Retinal pigment epithelial cell (primary cell): ENCODE measurements around the gene CST8.

Experiments used
- DNase-seq: peaks from one replicate; pipeline ENCODE4 v3.0.0-alpha.2; 2010; ENCODE audit warnings: low read depth
- H3K4me3 ChIP-seq: 2 replicates; pipeline ENCODE4 v1.5.1; 2011; ENCODE audit warnings: mild to moderate bottlenecking, low read length, control low read depth, moderate library complexity
- CTCF ChIP-seq: conservative IDR thresholded peaks from 2 replicates; pipeline ENCODE4 v1.5.1; 2011; ENCODE audit warnings: low read depth, low read length, control low read depth, inconsistent platforms

CST8 gene

GRCh38 chr20:23534801-23535593, 44.1 kb downstream of the CST8 start:
- TF ChIP-seq CTCF, result no peak
- no peak overlapping the region for H3K4me3 ChIP-seq
- no peak for DNase-seq

GRCh38 chr20:23536328-23536974, 45.5 kb downstream of the CST8 start:
- DNase-seq, result no peak
- no peak overlapping the region for H3K4me3 ChIP-seq
- no peak for TF ChIP-seq CTCF

GRCh38 chr20:23537030-23537429, 46.1 kb downstream of the CST8 start:
- no peak for TF ChIP-seq CTCF
- no peak overlapping the region for H3K4me3 ChIP-seq
- DNase-seq, result no peak

- no peak for DNase-seq
- H3K4me3 ChIP-seq, result no peak overlapping the region
- TF ChIP-seq CTCF, result no peak
These were observed 49.7 kb downstream of the CST8 start for GRCh38 chr20:23540624-23541023.

- no peak for TF ChIP-seq CTCF
- no peak overlapping the region for H3K4me3 ChIP-seq
- no peak for DNase-seq
These were observed 50.4 kb downstream of the CST8 start for GRCh38 chr20:23541330-23541729.

- no peak for DNase-seq
- H3K4me3 ChIP-seq, result no peak overlapping the region
- no peak for TF ChIP-seq CTCF
These were observed 50.9 kb downstream of the CST8 start for GRCh38 chr20:23541776-23542175.

GRCh38 chr20:23542801-23543200, 51.9 kb downstream of the CST8 start:
- H3K4me3 ChIP-seq, result no peak overlapping the region

More at GRCh38 chr20:23542801-23543200, 51.9 kb downstream of the CST8 start:
- no peak for DNase-seq
- TF ChIP-seq CTCF, result no peak
